Embryonic facial prominence (tissue), 1 donor: ENCODE results near the gene PCDH9.

Source experiments
- DNase-seq: peaks from one replicate; pipeline ENCODE4 v3.0.0-alpha.2; 2016; ENCODE audit errors: extremely low spot score

PCDH9 gene

GRCh38 chr13:66842766-66843165, 387.4 kb downstream of the PCDH9 start:
- DNase-seq = no peak

GRCh38 chr13:66840621-66841020, 389.5 kb downstream of the PCDH9 start:
- DNase-seq = no peak

- no peak for DNase-seq
Observed at GRCh38 chr13:66837246-66837645, 392.9 kb downstream of the PCDH9 start.

GRCh38 chr13:66835040-66835628, 395.0 kb downstream of the PCDH9 start:
- DNase-seq = no peak

GRCh38 chr13:66830940-66831716, 399.0 kb downstream of the PCDH9 start:
- no peak for DNase-seq

GRCh38 chr13:66829803-66830202, 400.3 kb downstream of the PCDH9 start:
- no peak for DNase-seq

- DNase-seq = no peak
Observed at GRCh38 chr13:66826398-66826797, 403.7 kb downstream of the PCDH9 start.

GRCh38 chr13:66821551-66821950, 408.6 kb downstream of the PCDH9 start:
- no peak for DNase-seq

- no peak for DNase-seq
Observed at GRCh38 chr13:66811455-66811854, 418.7 kb downstream of the PCDH9 start.

- no peak for DNase-seq
Observed at GRCh38 chr13:66809485-66809884, 420.7 kb downstream of the PCDH9 start.

GRCh38 chr13:66807251-66807650, 422.9 kb downstream of the PCDH9 start:
- no peak for DNase-seq

- DNase-seq = peak; percentile 20
Observed at GRCh38 chr13:66805657-66806056, 424.5 kb downstream of the PCDH9 start.

GRCh38 chr13:66803808-66804456, 426.2 kb downstream of the PCDH9 start:
- DNase-seq = no peak

- DNase-seq = no peak
Observed at GRCh38 chr13:66803013-66803807, 426.9 kb downstream of the PCDH9 start.

- no peak for DNase-seq
Observed at GRCh38 chr13:66795636-66796035, 434.5 kb downstream of the PCDH9 start.

GRCh38 chr13:66794340-66795031, 435.6 kb downstream of the PCDH9 start:
- DNase-seq = no peak

- no peak for DNase-seq
Observed at GRCh38 chr13:66790861-66791260, 439.3 kb downstream of the PCDH9 start.

GRCh38 chr13:66781241-66781640, 448.9 kb downstream of the PCDH9 start:
- DNase-seq = no peak

GRCh38 chr13:66780814-66781213, 449.3 kb downstream of the PCDH9 start:
- no peak for DNase-seq

- no peak for DNase-seq
Observed at GRCh38 chr13:66778461-66778860, 451.7 kb downstream of the PCDH9 start.

- DNase-seq = no peak
Observed at GRCh38 chr13:66775196-66775595, 454.9 kb downstream of the PCDH9 start.

- no peak for DNase-seq
Observed at GRCh38 chr13:66774046-66774445, 456.1 kb downstream of the PCDH9 start.
